NCI-H345 treated with DMSO at 0.1 percent for 48 hours (cell line): ENCODE measurements around the gene LRP1B.
"Not testable (repeated sequence)": the region's sequence is repeated elsewhere in the genome, so short reads cannot be mapped to it uniquely, and the experiment has no call there.

Experiments
- DNase-seq: peaks from one replicate; lab custom pipeline; 2025; ENCODE audit not compliant: unreplicated experiment; lab: John Stamatoyannopoulos, UW

The LRP1B gene

GRCh38 chr2:140657657-140658056, 1473.2 kb downstream of the LRP1B start:
- DNase-seq, result no peak

- DNase-seq, result no peak
Measured at GRCh38 chr2:140654565-140654964, 1476.3 kb downstream of the LRP1B start.

- no peak for DNase-seq
Measured at GRCh38 chr2:140650825-140651224, 1480.0 kb downstream of the LRP1B start.

GRCh38 chr2:140650134-140650533, 1480.7 kb downstream of the LRP1B start:
- not testable (repeated sequence) for DNase-seq

- no peak for DNase-seq
Measured at GRCh38 chr2:140648393-140648792, 1482.4 kb downstream of the LRP1B start.

GRCh38 chr2:140643761-140644187, 1487.0 kb downstream of the LRP1B start:
- no peak for DNase-seq

- no peak for DNase-seq
Measured at GRCh38 chr2:140641163-140641562, 1489.7 kb downstream of the LRP1B start.

GRCh38 chr2:140639628-140640027, 1491.2 kb downstream of the LRP1B start:
- DNase-seq, result no peak

GRCh38 chr2:140630557-140630956, 1500.3 kb downstream of the LRP1B start:
- DNase-seq, result no peak

GRCh38 chr2:140627885-140628284, 1502.9 kb downstream of the LRP1B start:
- DNase-seq, result no peak

GRCh38 chr2:140627136-140627535, 1503.7 kb downstream of the LRP1B start:
- no peak for DNase-seq

GRCh38 chr2:140624200-140624599, 1506.6 kb downstream of the LRP1B start:
- DNase-seq, result no peak

GRCh38 chr2:140621583-140622362, 1509.0 kb downstream of the LRP1B start:
- DNase-seq, result no peak

- DNase-seq, result no peak
Measured at GRCh38 chr2:140604788-140605187, 1526.0 kb downstream of the LRP1B start.

- no peak for DNase-seq
Measured at GRCh38 chr2:140604096-140604495, 1526.7 kb downstream of the LRP1B start.

GRCh38 chr2:140603416-140603815, 1527.4 kb downstream of the LRP1B start:
- no peak for DNase-seq

- no peak for DNase-seq
Measured at GRCh38 chr2:140601801-140602200, 1529.0 kb downstream of the LRP1B start.

- DNase-seq, result no peak
Measured at GRCh38 chr2:140601342-140601741, 1529.5 kb downstream of the LRP1B start.

GRCh38 chr2:140600116-140600515, 1530.7 kb downstream of the LRP1B start:
- DNase-seq, result no peak

GRCh38 chr2:140597836-140598235, 1533.0 kb downstream of the LRP1B start:
- DNase-seq, result no peak

GRCh38 chr2:140597205-140597604, 1533.6 kb downstream of the LRP1B start:
- no peak for DNase-seq

- no peak for DNase-seq
Measured at GRCh38 chr2:140596447-140596846, 1534.4 kb downstream of the LRP1B start.

- DNase-seq, result no peak
Measured at GRCh38 chr2:140595107-140595506, 1535.7 kb downstream of the LRP1B start.
